Measurements from ENCODE around the gene SLC25A47. TPM values are rescaled to one million over a fixed set of nuclear protein-coding genes. Genes with fewer than 3 reads are reported as not detected.

SLC25A47 gene
- total and polyA plus RNA-seq, 2 experiments from 2014 or later, result 0.09 TPM; not detected in 1

GRCh38 chr14:100304825-100305323 is 18.3 kb upstream of the SLC25A47 start:
- DNase-seq (ENCODE audit: low read depth in 1 of 2, low spot score in 1 of 2), result peak; percentile 38 to 50
- Histone ChIP-seq H3K4me1 (ENCODE audit: low read depth) (peaks cover 13% of the 10 kb centered on the region), H3K27ac (no peak overlapping the region), H3K4me3 (peak overlapping the region; percentile 71), H3K27me3 (no peaks in the 10 kb centered on the region), H3K9me3 (ENCODE audit: low read depth) (no peaks in the 10 kb centered on the region), H3K36me3 (no peaks in the 10 kb centered on the region)
- TF ChIP-seq CTCF (IDR thresholded peaks at IDR 0.05; ENCODE audit: low read depth, low read length), result no peak

- no peak for TF ChIP-seq CTCF (IDR thresholded peaks at IDR 0.05; ENCODE audit: low read depth, low read length)
- no peak for DNase-seq (ENCODE audit: low read depth in 1 of 2, low spot score in 1 of 2)
- peak overlapping the region; percentile 71 for H3K4me3 ChIP-seq
- no peaks in the 10 kb centered on the region for H3K9me3 ChIP-seq (ENCODE audit: low read depth)
- H3K36me3 ChIP-seq, result no peaks in the 10 kb centered on the region
- no peak overlapping the region for H3K27ac ChIP-seq
- H3K27me3 ChIP-seq, result no peaks in the 10 kb centered on the region
- peaks cover 13% of the 10 kb centered on the region for H3K4me1 ChIP-seq (ENCODE audit: low read depth)
These were observed 17.6 kb upstream of the SLC25A47 start for GRCh38 chr14:100305324-100306100.

GRCh38 chr14:100306101-100306997 is 16.8 kb upstream of the SLC25A47 start, which contains the start of gene SLC25A29:
SLC25A29 (minus strand) TSS chr14:100306444; CDS start chr14:100306232, 212 bp downstream.
- H3K27ac ChIP-seq, result no peak within 1 kb of the TSS
- peak within 1 kb of the TSS; percentile 71 for H3K4me3 ChIP-seq
- no peaks in the 10 kb centered on the region for H3K27me3 ChIP-seq
- no peaks in the 10 kb centered on the region for H3K36me3 ChIP-seq
- H3K4me1 ChIP-seq (ENCODE audit: low read depth), result peaks cover 13% of the 10 kb centered on the region
- no peaks in the 10 kb centered on the region for H3K9me3 ChIP-seq (ENCODE audit: low read depth)
- DNase-seq (ENCODE audit: low read depth in 1 of 2, low spot score in 1 of 2), result peak; percentile 91 to 96
- TF ChIP-seq CTCF (IDR thresholded peaks at IDR 0.05; ENCODE audit: low read depth, low read length), result no peak

GRCh38 chr14:100306998-100307765 is 16.0 kb upstream of the SLC25A47 start:
- no peak for TF ChIP-seq CTCF (IDR thresholded peaks at IDR 0.05; ENCODE audit: low read depth, low read length)
- Histone ChIP-seq H3K27me3 (no peaks in the 10 kb centered on the region), H3K27ac (no peak overlapping the region), H3K9me3 (ENCODE audit: low read depth) (no peaks in the 10 kb centered on the region), H3K4me3 (peak overlapping the region; percentile 71), H3K4me1 (ENCODE audit: low read depth) (peaks cover 15% of the 10 kb centered on the region), H3K36me3 (no peaks in the 10 kb centered on the region)
- peak in 1 of 2 donors; percentile 43 for DNase-seq (ENCODE audit: low read depth in 1 of 2, low spot score in 1 of 2)
